MG63 (cell line): ENCODE measurements around the gene C16orf78. TPM values are rescaled to one million over a fixed set of nuclear protein-coding genes. Genes with fewer than 3 reads are reported as not detected.

ENCODE experiments used
- DNase-seq: peaks from one replicate; pipeline ENCODE4 v3.0.0-alpha.2; 2020
- H3K27me3 ChIP-seq: fragments of 250-450 bp; sonication (Bioruptor Pico); 2 replicates; pipeline ENCODE4 v1.5.1; 2020; ENCODE audit warnings: mild to moderate bottlenecking, moderate library complexity
- H3K36me3 ChIP-seq: fragments of 250-450 bp; sonication (Bioruptor Pico); 2 replicates; pipeline ENCODE4 v1.5.1; 2020; ENCODE audit warnings: mild to moderate bottlenecking, moderate library complexity
- H3K4me3 ChIP-seq: fragments of 250-450 bp; sonication (Bioruptor Pico); 2 replicates; pipeline ENCODE4 v1.5.1; 2020; ENCODE audit warnings: mild to moderate bottlenecking, moderate library complexity
- H3K9me3 ChIP-seq: fragments of 250-450 bp; sonication (Bioruptor Pico); 2 replicates; pipeline ENCODE4 v1.5.1; 2020; ENCODE audit warnings: mild to moderate bottlenecking, moderate library complexity
- total RNA-seq: library from RNA; depleted of rRNA; stranded (reverse); fragments of >200 nt; shearing (Covaris generic); gene quantifications from 2 replicates; pipeline ENCODE4 v1.2.3, GENCODE V29; 2014; ENCODE audit warnings: low replicate concordance

Gene C16orf78
- total RNA-seq, 1 experiment from 2014 or later, result not detected

DNA sequence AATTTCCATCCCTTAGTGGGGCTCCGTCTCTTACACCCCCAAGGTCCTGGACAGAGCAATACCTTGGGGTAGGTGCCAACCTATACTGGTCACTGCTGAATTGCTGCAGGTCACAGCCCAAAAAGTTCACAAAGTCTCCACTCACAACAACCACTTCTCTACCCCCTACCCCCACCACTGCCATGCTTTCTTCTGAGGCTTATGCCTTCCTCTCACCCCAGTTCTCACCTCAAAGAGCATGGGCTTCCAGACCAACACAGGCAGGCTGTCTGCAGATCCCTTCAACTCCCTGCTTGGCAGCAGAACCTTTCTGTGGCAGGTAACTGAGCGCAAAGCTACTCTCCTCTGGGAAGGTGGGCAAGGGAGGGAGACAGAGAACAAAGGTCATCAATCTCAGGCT lies 35.5 kb downstream of the C16orf78 start:
- no peak for DNase-seq
- Histone ChIP-seq H3K9me3 (no peaks in the 10 kb centered on the region), H3K4me3 (no peak overlapping the region), H3K27me3 (no peaks in the 10 kb centered on the region), H3K36me3 (no peaks in the 10 kb centered on the region)

DNA sequence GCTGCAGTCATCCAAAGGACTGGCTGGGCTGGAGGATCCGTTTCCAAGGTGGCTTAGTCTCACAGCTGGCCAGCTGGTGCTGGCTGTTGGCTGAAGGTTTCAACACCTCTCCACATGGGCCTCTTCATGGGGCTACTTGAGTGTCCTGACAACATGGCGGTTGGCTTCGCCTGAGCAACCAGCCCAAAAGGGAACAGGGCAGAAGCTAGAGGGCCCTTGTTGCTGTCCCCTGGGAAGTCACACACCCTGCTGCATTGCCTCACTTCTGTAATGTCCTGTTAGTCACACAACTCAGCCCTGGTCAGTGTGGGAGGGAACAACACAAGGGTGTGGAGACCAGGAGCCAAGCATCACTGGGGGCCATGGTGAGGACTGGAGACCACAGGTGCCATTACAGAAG lies 36.6 kb downstream of the C16orf78 start:
- H3K27me3 ChIP-seq, result no peaks in the 10 kb centered on the region
- DNase-seq, result no peak
- H3K4me3 ChIP-seq, result no peak overlapping the region

DNA sequence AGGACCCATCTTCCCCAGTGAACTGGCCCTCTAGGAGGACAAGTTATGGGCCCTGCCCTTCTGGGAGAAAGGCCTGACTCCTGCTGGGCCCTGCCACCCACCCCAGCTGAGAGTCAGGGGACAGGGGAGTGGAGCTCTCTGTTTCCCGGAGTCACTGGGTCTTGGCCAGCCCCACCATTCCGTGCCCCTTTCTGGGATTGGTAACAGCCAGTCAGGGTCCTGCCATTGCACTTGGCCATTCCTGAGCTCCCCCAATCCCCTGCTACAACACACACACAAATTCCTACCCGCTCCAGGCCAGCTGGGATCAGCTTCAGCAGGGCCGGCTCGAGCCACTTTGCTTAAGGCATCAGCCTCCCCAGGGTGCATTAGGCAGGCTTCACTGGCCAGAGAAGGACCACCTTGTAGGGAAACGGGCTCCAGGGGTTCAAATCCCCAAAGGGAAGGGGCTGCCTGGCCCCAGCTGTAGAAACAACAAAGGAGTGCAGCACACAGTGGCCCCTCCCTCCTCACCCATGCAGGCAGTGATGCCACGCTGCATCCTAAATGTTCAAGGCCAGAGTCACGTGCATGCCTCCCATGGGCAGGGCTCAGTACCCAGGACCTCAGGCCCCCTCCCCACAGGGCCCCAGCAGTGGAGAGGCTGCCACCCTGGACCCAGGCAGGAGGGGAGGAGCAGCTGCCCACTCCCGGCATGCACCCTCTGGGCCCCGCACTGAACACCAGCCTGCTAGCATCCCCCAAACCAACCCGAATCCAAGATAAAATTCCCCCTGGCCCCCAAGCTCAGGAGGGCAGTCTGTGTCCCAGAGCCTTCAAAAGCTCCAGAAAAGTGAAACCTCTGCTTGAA lies 37.7 kb downstream of the C16orf78 start:
- H3K27me3 ChIP-seq, result no peaks in the 10 kb centered on the region
- no peak overlapping the region for H3K4me3 ChIP-seq
- H3K36me3 ChIP-seq, result no peaks in the 10 kb centered on the region
- no peak for DNase-seq
- no peaks in the 10 kb centered on the region for H3K9me3 ChIP-seq

More for the DNA sequence above, 36.6 kb downstream of the C16orf78 start:
- H3K36me3 ChIP-seq, result no peaks in the 10 kb centered on the region
- no peaks in the 10 kb centered on the region for H3K9me3 ChIP-seq

DNA sequence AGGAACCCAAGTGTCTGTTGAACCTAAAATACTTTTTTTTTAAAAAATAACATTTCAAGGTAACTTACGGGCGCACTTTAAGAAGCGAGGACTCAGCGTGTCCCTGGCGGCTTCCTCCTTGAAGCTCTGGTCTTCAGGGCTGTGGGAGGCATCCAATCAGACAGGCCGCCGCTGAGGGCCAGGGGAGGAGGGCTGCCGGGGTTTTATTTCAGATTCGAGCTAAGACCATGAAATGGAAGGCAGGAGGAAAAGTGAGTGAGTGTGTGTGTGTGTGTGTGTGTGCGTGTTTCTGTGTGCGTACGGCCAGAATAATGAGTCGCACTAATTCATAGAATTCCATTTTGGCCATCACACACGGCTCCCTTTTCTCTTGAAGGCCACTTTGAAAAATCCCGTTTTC lies 41.1 kb downstream of the C16orf78 start:
- Histone ChIP-seq H3K27me3 (no peaks in the 10 kb centered on the region), H3K36me3 (no peaks in the 10 kb centered on the region), H3K4me3 (no peak overlapping the region), H3K9me3 (no peaks in the 10 kb centered on the region)
- no peak for DNase-seq

DNA sequence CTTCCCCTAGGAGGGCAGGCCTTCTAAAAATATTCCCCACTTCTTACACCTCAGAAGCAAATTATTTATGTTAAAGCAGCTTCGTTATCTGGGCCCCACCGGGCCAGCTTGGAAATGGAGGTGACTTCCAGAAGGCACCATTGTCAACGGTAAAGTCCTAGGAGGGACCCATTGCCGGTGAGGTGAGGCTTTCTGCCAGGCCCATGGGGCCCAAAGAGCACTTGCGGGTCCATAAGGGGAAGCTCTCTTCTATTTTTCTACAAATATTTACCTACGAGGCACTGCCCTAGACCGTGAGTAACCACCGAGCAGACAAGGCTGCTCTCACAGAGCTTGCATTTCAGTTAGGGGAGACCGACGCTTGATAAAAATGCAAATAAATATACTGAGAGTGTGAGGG lies 41.5 kb downstream of the C16orf78 start:
- no peaks in the 10 kb centered on the region for H3K27me3 ChIP-seq
- H3K9me3 ChIP-seq, result no peaks in the 10 kb centered on the region
- H3K36me3 ChIP-seq, result no peaks in the 10 kb centered on the region
- DNase-seq, result no peak
- no peak overlapping the region for H3K4me3 ChIP-seq

DNA sequence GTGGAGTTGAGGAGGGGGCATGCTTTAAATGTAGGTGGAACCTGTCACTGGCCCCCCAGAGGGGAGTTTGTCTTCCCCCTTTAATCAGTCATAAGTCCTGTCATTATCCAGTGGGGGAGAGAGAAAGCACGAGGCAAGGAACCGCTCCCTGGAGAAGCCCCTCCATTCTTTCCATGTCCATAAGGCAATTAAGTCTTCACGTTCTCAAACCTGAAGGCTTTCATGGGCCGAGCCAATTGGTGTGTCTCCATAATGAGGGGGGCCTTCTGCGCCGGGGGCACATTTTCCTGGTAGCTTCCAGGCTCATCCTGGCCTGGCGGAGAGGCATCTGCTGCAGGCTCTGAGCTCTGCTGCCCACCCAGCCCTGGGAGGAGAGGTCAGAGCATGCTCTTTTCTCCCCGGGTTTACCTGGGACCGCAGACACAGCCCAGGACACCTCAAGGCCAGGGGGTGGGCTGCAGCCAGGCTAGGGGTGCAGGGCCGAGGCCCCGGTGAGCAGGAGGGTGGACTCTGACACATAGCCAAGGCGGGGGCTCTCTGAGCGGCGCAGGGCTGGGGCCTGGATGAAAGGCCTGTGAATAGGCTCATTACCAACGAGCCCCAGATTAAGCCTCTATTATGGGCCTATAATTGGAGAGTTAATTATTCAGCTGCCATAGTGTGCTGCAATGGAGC lies 42.5 kb downstream of the C16orf78 start:
- H3K36me3 ChIP-seq, result no peaks in the 10 kb centered on the region
- no peak overlapping the region for H3K4me3 ChIP-seq
- no peak for DNase-seq
- no peaks in the 10 kb centered on the region for H3K27me3 ChIP-seq
- H3K9me3 ChIP-seq, result no peaks in the 10 kb centered on the region

DNA sequence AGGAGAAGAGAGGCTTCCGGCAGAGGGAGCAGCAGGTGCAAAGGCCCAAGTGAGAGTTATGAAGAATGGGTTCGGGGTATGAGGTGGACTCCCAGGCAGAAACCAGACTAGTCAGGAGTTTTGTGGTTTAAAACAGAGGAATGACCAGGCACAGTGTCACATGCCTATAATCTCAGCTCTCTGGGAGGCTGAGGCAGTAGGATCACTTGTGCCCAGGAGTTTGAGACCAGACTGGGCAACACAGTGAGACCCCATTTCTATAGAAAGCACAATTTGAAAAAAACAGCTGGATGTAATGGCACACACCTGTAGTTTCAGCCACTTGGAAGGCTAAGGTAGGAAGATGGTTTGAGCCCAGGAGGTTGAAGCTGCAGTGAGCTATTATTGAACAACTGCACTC lies 43.8 kb downstream of the C16orf78 start:
- no peak overlapping the region for H3K4me3 ChIP-seq
- DNase-seq, result no peak
- H3K36me3 ChIP-seq, result no peaks in the 10 kb centered on the region
- no peaks in the 10 kb centered on the region for H3K27me3 ChIP-seq
- H3K9me3 ChIP-seq, result no peaks in the 10 kb centered on the region

DNA sequence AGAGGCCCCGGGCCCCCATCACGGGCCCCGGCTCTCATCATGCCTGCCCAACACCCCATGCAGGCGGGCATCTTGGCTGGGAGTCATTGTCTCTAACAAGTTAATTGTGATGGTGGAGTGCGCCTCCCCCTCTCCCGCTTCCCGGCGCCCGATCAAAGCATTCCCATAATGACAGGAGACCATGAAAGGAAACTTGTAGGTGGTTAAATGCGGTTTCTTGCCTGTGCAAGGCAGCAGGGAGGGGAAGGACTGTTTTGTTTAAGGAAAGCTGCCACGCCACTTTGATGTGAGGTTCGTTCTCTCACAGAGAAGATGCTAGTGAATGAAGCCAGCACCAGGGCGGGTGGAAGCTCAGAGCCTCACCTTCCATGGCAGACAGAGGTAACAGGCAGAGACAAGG lies 45.4 kb downstream of the C16orf78 start:
- H3K36me3 ChIP-seq, result no peaks in the 10 kb centered on the region
- DNase-seq, result no peak
- H3K9me3 ChIP-seq, result no peaks in the 10 kb centered on the region
- H3K4me3 ChIP-seq, result no peak overlapping the region
- H3K27me3 ChIP-seq, result no peaks in the 10 kb centered on the region

DNA sequence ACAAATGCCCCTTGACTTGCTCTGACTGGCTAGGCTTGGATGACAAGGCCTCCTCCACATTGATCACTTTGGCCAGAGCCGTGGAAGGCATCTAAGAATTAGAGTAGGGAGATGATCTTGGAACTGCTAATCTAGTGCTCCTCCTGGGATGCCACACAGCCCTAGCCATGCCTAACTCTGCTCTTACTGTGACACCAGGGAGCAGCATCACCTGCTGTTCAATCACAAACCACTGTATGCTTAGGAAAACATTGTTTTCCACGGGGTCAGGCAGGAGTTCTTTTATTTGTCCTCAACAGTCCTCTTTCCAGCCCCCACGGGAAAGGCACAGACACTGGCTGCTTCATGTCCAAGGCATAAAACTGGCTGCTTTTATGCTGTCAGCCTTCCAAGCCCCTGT lies 46.3 kb downstream of the C16orf78 start:
- H3K4me3 ChIP-seq, result no peak overlapping the region
- H3K27me3 ChIP-seq, result no peaks in the 10 kb centered on the region
- no peaks in the 10 kb centered on the region for H3K9me3 ChIP-seq
- no peaks in the 10 kb centered on the region for H3K36me3 ChIP-seq
- DNase-seq, result no peak

DNA sequence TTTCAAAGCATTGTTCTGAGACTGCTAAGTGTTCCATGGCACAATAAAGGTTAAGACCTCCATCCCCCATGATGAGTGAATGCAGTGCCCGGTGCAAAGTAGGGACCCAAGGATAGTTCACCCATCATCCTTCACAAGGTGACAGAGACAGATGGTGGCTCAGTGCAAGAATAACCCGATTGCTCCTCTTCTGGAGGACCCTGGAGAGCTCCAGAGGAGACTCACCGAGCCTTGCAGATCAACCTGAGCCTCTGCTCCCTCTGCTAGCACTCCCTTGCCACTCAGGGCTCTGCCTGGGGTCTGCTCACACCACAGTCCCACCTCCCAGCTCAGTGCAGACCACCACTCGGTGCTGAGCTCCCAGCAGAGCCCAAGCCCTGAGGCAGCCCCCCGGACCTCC lies 49.3 kb downstream of the C16orf78 start:
- Histone ChIP-seq H3K4me3 (no peak overlapping the region), H3K27me3 (no peaks in the 10 kb centered on the region), H3K36me3 (no peaks in the 10 kb centered on the region), H3K9me3 (no peaks in the 10 kb centered on the region)
- DNase-seq, result no peak

DNA sequence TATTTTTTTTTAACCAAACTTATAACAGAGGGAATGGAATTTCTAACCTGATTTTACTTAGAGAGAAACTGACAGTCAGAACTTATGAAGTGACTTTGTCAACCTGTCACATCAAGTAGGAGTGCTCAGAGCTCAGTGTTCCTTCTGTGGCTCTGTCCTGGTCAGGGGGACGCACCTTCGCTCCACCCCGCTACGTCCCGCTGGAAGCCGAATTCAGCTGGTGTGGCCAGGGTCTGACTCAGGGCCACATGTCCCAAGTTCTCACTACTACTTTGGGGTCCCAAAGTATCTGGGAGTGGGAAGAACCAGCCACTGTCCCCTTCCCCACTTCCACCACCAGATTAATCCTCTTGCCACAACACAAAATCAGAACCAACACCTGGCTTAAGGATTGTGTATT lies 51.4 kb downstream of the C16orf78 start:
- Histone ChIP-seq H3K9me3 (no peaks in the 10 kb centered on the region), H3K27me3 (no peaks in the 10 kb centered on the region), H3K36me3 (no peaks in the 10 kb centered on the region), H3K4me3 (no peak overlapping the region)
- no peak for DNase-seq

DNA sequence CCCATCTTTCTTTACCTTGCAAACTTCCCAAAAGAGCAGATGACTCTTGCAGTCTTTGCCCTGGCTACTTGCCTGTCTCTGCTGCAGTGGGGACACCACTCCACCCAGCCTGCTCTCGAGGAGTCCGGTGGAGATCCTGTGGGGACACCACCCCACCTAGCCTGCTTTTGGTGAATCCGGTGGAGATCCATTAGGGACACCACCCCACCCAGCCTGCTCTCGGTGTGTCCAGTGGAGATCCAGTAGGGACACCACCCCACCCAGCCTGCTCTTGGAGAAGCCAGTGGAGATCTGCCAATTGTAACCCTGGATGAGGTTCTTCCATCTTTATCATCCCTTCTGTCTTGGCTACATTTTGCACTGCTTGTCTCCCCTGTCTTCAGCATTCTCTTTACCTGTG lies 54.2 kb downstream of the C16orf78 start:
- Histone ChIP-seq H3K9me3 (no peaks in the 10 kb centered on the region), H3K36me3 (no peaks in the 10 kb centered on the region), H3K4me3 (no peak overlapping the region), H3K27me3 (no peaks in the 10 kb centered on the region)
- no peak for DNase-seq

DNA sequence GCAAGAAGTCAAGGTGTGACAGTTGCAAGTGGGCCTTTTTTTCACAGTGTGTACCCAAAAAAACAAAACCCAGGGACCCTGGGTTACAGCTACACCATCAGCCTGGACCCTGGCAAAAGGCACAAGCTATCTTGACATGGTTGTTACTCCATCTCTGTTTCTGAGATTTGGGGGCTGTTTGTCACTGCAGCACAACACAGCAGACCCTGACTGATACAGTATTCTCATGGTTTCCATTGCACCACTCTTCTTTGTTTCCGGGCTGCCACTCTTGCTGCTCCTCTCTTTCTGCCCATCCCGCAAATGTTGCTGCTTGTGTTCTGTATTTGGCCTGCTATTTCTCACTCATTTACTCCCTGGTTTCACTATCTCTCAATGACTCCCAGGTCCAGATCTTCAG lies 55.2 kb downstream of the C16orf78 start:
- no peak for DNase-seq
- H3K36me3 ChIP-seq, result no peaks in the 10 kb centered on the region
- H3K4me3 ChIP-seq, result no peak overlapping the region
- no peaks in the 10 kb centered on the region for H3K27me3 ChIP-seq
- H3K9me3 ChIP-seq, result no peaks in the 10 kb centered on the region

DNA sequence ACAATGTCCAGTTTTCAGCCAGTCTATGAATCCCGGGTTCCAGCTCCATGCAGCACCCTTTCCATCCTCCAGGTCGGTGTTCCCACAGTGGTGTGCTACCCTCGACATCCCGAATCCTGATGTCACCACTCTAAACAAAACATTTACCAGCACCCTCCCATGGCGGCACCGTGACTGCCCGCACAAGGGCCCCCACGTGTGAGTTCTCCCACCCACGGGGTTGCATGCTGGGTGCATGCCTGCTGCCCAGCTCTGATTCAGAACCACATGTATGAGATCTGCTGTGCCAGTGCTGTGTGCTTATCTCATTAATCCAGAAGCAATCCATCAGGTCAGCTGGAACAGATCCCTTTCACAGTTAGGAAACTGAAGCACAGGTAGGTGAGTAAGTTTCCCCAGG lies 57.4 kb downstream of the C16orf78 start:
- Histone ChIP-seq H3K9me3 (no peaks in the 10 kb centered on the region), H3K36me3 (no peaks in the 10 kb centered on the region), H3K27me3 (no peaks in the 10 kb centered on the region), H3K4me3 (no peak overlapping the region)
- DNase-seq, result no peak

DNA sequence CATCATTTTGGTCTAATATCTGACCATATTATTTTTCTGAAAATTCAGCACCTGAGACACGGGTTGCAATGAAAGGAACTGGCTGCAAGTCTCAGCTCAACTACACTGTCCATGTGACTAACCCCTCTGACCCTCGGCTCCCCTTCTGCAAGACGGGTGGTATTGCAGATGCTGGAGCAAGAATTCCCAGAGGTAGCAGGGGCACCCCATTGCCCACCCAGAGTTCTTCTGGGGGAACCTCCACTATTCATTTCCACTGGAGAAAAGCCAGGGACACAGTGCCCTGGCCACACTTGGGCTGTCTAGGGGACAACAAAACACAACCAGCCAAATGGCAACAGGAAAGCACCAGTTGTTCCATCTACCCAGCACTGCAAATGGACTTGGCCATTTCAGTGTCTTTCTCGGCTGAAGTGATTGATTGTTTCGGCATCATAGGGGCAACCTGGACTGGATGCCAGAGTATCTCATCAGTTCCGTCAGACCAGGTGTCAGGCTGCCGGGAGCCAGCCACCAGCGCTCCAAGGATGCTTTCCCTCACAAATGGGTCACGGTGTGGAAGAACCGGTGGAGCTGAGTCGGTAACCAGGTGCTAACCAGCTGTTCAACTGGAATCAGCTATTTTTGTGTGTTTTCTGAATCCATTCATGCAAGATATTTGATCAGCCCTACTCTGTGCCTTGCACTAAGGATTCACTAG lies 58.1 kb downstream of the C16orf78 start:
- no peak for DNase-seq
- H3K27me3 ChIP-seq, result no peaks in the 10 kb centered on the region
- no peak overlapping the region for H3K4me3 ChIP-seq
- H3K36me3 ChIP-seq, result no peaks in the 10 kb centered on the region
- H3K9me3 ChIP-seq, result no peaks in the 10 kb centered on the region

DNA sequence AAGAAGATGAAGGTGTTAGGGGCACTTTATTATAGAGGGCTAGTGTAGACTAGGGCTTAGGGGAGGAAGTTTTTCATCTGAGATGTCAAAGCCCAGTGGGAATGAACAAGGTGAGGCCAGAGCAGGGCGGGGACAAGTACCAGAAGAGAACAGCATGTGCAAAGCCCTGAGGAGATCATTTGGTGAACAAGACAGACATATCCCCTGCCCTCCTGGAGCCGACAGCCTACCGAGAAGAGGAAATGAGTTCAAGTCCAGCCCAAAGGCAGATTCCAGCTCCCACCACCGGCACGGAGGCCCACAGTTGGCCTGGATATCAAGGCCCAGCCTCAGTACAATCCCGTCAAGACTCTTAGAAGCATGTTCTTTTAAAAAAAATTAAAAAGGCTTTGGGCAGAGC lies 61.1 kb downstream of the C16orf78 start:
- no peak overlapping the region for H3K4me3 ChIP-seq
- no peaks in the 10 kb centered on the region for H3K27me3 ChIP-seq
- DNase-seq, result no peak
- H3K36me3 ChIP-seq, result no peaks in the 10 kb centered on the region
- no peaks in the 10 kb centered on the region for H3K9me3 ChIP-seq

DNA sequence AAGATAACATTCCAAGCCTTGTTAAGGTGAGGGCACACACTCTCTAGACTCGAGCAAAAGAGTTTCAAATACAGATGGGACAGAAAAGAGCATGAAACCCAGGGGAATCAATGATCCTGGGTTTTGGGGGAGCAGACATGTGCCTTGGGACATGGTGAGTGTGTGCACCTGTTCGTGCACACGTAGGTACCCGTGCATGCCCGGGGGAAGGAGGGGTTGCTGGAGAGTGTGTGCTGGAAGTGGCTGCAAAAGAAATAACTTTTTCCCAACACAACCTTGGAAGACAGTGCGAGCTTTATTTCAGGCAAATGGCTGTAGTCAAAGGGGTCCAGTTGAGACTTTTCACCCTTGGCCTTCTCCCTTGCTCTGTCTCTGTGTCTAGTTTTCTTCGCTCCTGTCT lies 62.6 kb downstream of the C16orf78 start:
- H3K27me3 ChIP-seq, result no peaks in the 10 kb centered on the region
- no peaks in the 10 kb centered on the region for H3K9me3 ChIP-seq
- no peak overlapping the region for H3K4me3 ChIP-seq
- H3K36me3 ChIP-seq, result no peaks in the 10 kb centered on the region
- no peak for DNase-seq
